Measurements from ENCODE around the gene TMEM260. TPM values are rescaled to one million over a fixed set of nuclear protein-coding genes. Genes with fewer than 3 reads are reported as not detected.
"Not testable (repeated sequence)": the region's sequence is repeated elsewhere in the genome, so short reads cannot be mapped to it uniquely, and the experiment has no call there.

The TMEM260 gene
- total RNA-seq, 3 donors from 2014 or later (not counting 1 experiment from before 2014, with no cell fraction given): 16.7 to 21.3 (median 20.5) TPM

GRCh38 chr14:56666294-56666693, 86.7 kb downstream of the TMEM260 start:
- Histone ChIP-seq H3K27me3 (ENCODE audit: control insufficient read depth, insufficient read depth, low read length) (no peaks in the 10 kb centered on the region), H3K27ac (ENCODE audit: low read length) (no peak overlapping the region), H3K36me3 (ENCODE audit: control insufficient read depth, insufficient read depth, low read length) (no peaks in the 10 kb centered on the region), H3K9me3 (ENCODE audit: control insufficient read depth, insufficient read depth, low read length) (no peaks in the 10 kb centered on the region), H3K4me1 (ENCODE audit: control insufficient read depth, insufficient read depth, low read length) (no peaks in the 10 kb centered on the region), H3K4me3 (ENCODE audit: low read length) (no peak overlapping the region)
- Mint-ChIP-seq H3K4me1 (no peaks in the 10 kb centered on the region), H3K27ac (no peak overlapping the region), H3K9me3 (peaks cover 2% of the 10 kb centered on the region in 2 donors), H3K36me3 (no peaks in the 10 kb centered on the region), H3K27me3 (ENCODE audit: low read depth in 2 of 2) (peaks cover 0 to 6% of the 10 kb centered on the region in 2 donors), H3K4me3 (no peak overlapping the region)
- DNase-seq (no peak), ATAC-seq (no peak)
- no peak for TF ChIP-seq CTCF (IDR thresholded peaks at IDR 0.05)
- intact Hi-C loops (cut with micrococcal nuclease): no loop called here
- WGBS (ENCODE audit: insufficient coverage): 98% methylated on average over 7 of the region's 7 CpGs

GRCh38 chr14:56666716-56667115, 87.1 kb downstream of the TMEM260 start:
- Mint-ChIP-seq H3K27ac (no peak overlapping the region), H3K36me3 (no peaks in the 10 kb centered on the region), H3K4me3 (no peak overlapping the region), H3K9me3 (peaks cover 2% of the 10 kb centered on the region in 2 donors), H3K4me1 (no peaks in the 10 kb centered on the region), H3K27me3 (ENCODE audit: low read depth in 2 of 2) (peaks cover 0 to 6% of the 10 kb centered on the region in 2 donors)
- TF ChIP-seq CTCF (IDR thresholded peaks at IDR 0.05): no peak
- Histone ChIP-seq H3K27me3 (ENCODE audit: control insufficient read depth, insufficient read depth, low read length) (no peaks in the 10 kb centered on the region), H3K4me1 (ENCODE audit: control insufficient read depth, insufficient read depth, low read length) (no peaks in the 10 kb centered on the region), H3K9me3 (ENCODE audit: control insufficient read depth, insufficient read depth, low read length) (no peaks in the 10 kb centered on the region), H3K36me3 (ENCODE audit: control insufficient read depth, insufficient read depth, low read length) (no peaks in the 10 kb centered on the region), H3K4me3 (ENCODE audit: low read length) (no peak overlapping the region), H3K27ac (ENCODE audit: low read length) (no peak overlapping the region)
- DNase-seq (no peak), ATAC-seq (no peak)
- 86% methylated on average over 1 of the region's 3 CpGs for WGBS (ENCODE audit: insufficient coverage)
- intact Hi-C loops (cut with micrococcal nuclease): no loop called here

- ATAC-seq; H3K4me1 ChIP-seq (ENCODE audit: control insufficient read depth, insufficient read depth, low read length); H3K36me3 Mint-ChIP-seq; H3K27ac Mint-ChIP-seq; H3K4me3 Mint-ChIP-seq; DNase-seq; H3K9me3 Mint-ChIP-seq; H3K4me1 Mint-ChIP-seq; H3K27ac ChIP-seq (ENCODE audit: low read length); H3K27me3 ChIP-seq (ENCODE audit: control insufficient read depth, insufficient read depth, low read length); H3K36me3 ChIP-seq (ENCODE audit: control insufficient read depth, insufficient read depth, low read length); H3K4me3 ChIP-seq (ENCODE audit: low read length); H3K9me3 ChIP-seq (ENCODE audit: control insufficient read depth, insufficient read depth, low read length); H3K27me3 Mint-ChIP-seq (ENCODE audit: low read depth in 2 of 2); intact Hi-C loops (cut with micrococcal nuclease): not testable (repeated sequence)
- WGBS (ENCODE audit: insufficient coverage): 86% methylated on average over 1 of the region's 11 CpGs
These were observed 87.7 kb downstream of the TMEM260 start for GRCh38 chr14:56667290-56667689.

GRCh38 chr14:56676042-56676441, 96.4 kb downstream of the TMEM260 start:
- Histone ChIP-seq H3K27ac (ENCODE audit: low read length) (no peak overlapping the region), H3K9me3 (ENCODE audit: control insufficient read depth, insufficient read depth, low read length) (no peaks in the 10 kb centered on the region), H3K36me3 (ENCODE audit: control insufficient read depth, insufficient read depth, low read length) (no peaks in the 10 kb centered on the region), H3K4me3 (ENCODE audit: low read length) (no peak overlapping the region), H3K4me1 (ENCODE audit: control insufficient read depth, insufficient read depth, low read length) (no peaks in the 10 kb centered on the region), H3K27me3 (ENCODE audit: control insufficient read depth, insufficient read depth, low read length) (no peaks in the 10 kb centered on the region)
- H3K27ac Mint-ChIP-seq: no peak overlapping the region
- DNase-seq (no peak), ATAC-seq (no peak)
- H3K4me3 Mint-ChIP-seq: no peak overlapping the region
- H3K9me3 Mint-ChIP-seq: peaks cover 0 to 5% of the 10 kb centered on the region in 2 donors
- TF ChIP-seq CTCF (IDR thresholded peaks at IDR 0.05): no peak
- no peaks in the 10 kb centered on the region for H3K4me1 Mint-ChIP-seq
- intact Hi-C loops (cut with micrococcal nuclease): no loop called here
- H3K27me3 Mint-ChIP-seq (ENCODE audit: low read depth in 2 of 2): no peaks in the 10 kb centered on the region
- WGBS (ENCODE audit: insufficient coverage): 86% methylated on average over 4 of the region's 5 CpGs
- H3K36me3 Mint-ChIP-seq: no peaks in the 10 kb centered on the region
